ENCODE results near the gene TRIM14. TPM values are rescaled to one million over a fixed set of nuclear protein-coding genes. Genes with fewer than 3 reads are reported as not detected.
"Not testable (repeated sequence)": the region's sequence is repeated elsewhere in the genome, so short reads cannot be mapped to it uniquely, and the experiment has no call there.

TRIM14 gene
- total RNA-seq, 4 donors from 2014 or later: 12.0 to 17.5 (median 16.3) TPM

GRCh38 chr9:98024702-98025101, 94.3 kb downstream of the TRIM14 start:
- DNase-seq (ENCODE audit: low spot score in 2 of 2): no peak
- intact Hi-C loops (cut with DNase I; ENCODE audit: low total_unique reads): no loop called here
- no peak for TF ChIP-seq POLR2A (IDR thresholded peaks at IDR 0.05)
- TF ChIP-seq, protein P1, sequence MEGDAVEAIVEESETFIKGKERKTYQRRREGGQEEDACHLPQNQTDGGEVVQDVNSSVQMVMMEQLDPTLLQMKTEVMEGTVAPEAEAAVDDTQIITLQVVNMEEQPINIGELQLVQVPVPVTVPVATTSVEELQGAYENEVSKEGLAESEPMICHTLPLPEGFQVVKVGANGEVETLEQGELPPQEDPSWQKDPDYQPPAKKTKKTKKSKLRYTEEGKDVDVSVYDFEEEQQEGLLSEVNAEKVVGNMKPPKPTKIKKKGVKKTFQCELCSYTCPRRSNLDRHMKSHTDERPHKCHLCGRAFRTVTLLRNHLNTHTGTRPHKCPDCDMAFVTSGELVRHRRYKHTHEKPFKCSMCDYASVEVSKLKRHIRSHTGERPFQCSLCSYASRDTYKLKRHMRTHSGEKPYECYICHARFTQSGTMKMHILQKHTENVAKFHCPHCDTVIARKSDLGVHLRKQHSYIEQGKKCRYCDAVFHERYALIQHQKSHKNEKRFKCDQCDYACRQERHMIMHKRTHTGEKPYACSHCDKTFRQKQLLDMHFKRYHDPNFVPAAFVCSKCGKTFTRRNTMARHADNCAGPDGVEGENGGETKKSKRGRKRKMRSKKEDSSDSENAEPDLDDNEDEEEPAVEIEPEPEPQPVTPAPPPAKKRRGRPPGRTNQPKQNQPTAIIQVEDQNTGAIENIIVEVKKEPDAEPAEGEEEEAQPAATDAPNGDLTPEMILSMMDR (IDR thresholded peaks at IDR 0.05): no peak
- WGBS, 2 donors: 90 to 100% methylated on average over 1 of the region's 1 CpG
- no peak overlapping the region for H3K4me3 ChIP-seq (ENCODE audit: low read depth, poor library complexity, severe bottlenecking)

GRCh38 chr9:98022447-98022846, 96.6 kb downstream of the TRIM14 start:
- intact Hi-C loops (cut with DNase I; ENCODE audit: low total_unique reads): no loop called here
- DNase-seq (ENCODE audit: low spot score in 2 of 2): peak in 1 of 2 donors; percentile 60
- TF ChIP-seq, protein P1 (IDR thresholded peaks at IDR 0.05): no peak
- TF ChIP-seq POLR2A (IDR thresholded peaks at IDR 0.05): no peak
- H3K4me3 ChIP-seq (ENCODE audit: low read depth, poor library complexity, severe bottlenecking): no peak overlapping the region
- WGBS, 2 donors: 76 to 83% methylated on average over 8 of the region's 8 CpGs

DNA sequence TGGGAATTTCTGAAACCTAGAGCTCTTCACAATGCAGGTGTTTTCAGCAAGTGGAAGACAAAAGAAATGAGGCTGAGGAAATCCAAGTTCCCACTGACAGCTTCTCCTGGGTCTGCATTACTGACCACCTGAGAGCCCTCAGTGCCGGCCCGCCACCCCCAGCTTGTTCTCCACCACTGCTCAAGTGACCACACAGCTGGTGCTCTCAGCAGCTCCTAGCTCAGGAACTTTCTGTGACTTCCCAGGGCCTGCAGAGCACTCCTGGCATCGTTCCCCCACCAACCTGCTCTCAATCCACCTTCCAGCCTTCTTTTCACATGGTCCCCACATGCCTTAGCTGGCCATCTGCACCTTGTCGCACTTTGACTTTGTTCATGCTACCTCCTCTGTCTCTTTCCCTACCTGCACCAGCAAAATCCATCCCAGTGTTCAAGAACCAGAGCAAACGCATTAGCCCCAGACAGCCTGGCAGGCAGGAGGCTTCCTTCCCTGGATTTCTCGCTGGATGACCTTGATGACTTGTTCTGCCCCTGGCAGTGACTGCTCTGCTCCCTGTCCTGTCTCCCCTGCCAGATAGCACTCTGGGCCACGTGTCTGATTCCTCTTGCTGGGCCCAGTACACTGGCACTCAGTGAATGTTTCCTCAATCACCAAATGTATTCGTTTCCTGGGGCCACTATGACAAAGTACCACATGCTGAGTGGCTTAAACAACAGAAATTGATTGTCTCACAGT, 97.5 kb downstream of the TRIM14 start:
- TF ChIP-seq, protein P1 (IDR thresholded peaks at IDR 0.05): no peak
- no peak for TF ChIP-seq POLR2A (IDR thresholded peaks at IDR 0.05)
- intact Hi-C loops (cut with DNase I; ENCODE audit: low total_unique reads): no loop called here
- 63 to 64% methylated on average over 8 of the region's 8 CpGs for WGBS, 2 donors
- H3K4me3 ChIP-seq (ENCODE audit: low read depth, poor library complexity, severe bottlenecking): no peak overlapping the region
- peak in 1 of 2 donors; percentile 75 for DNase-seq (ENCODE audit: low spot score in 2 of 2)

GRCh38 chr9:98020476-98021145, 98.4 kb downstream of the TRIM14 start:
- TF ChIP-seq POLR2A (IDR thresholded peaks at IDR 0.05): no peak
- TF ChIP-seq, protein P1 (IDR thresholded peaks at IDR 0.05): no peak
- WGBS, 2 donors: 93% methylated on average over 8 of the region's 8 CpGs

GRCh38 chr9:98019869-98020268, 99.2 kb downstream of the TRIM14 start:
- H3K4me3 ChIP-seq (ENCODE audit: low read depth, poor library complexity, severe bottlenecking); intact Hi-C loops (cut with DNase I; ENCODE audit: low total_unique reads); DNase-seq (ENCODE audit: low spot score in 2 of 2): not testable (repeated sequence)
- WGBS, 2 donors: 94% methylated on average over 5 of the region's 5 CpGs

More at GRCh38 chr9:98020476-98021145, 98.4 kb downstream of the TRIM14 start:
- no peak overlapping the region for H3K4me3 ChIP-seq (ENCODE audit: low read depth, poor library complexity, severe bottlenecking)
- intact Hi-C loops (cut with DNase I; ENCODE audit: low total_unique reads): no loop called here
- DNase-seq (ENCODE audit: low spot score in 2 of 2): peak in 1 of 2 donors; percentile 67

Other genes starting within 250 kb of the TRIM14 start
- gene TRMO, start 196.7 kb downstream of the TRIM14 start, total RNA-seq: 10 to 100 TPM; 28.6 to 51.6 (median 38.7) TPM
- under 1 TPM in 1 of 4 donors, not detected in 3; 0.08 TPM for gene HEMGN, start 181.1 kb downstream of the TRIM14 start, total RNA-seq
- 10 to 100 TPM; 27.4 to 56.3 (median 39.0) TPM for gene ANP32B, start 135.9 kb downstream of the TRIM14 start, total RNA-seq
- 10 to 100 TPM; 26.5 to 46.0 (median 40.5) TPM for gene NANS, start 62.5 kb downstream of the TRIM14 start, total RNA-seq
- 10 to 100 TPM; 20.8 to 31.4 (median 25.4) TPM for gene CORO2A, start 73.4 kb upstream of the TRIM14 start, total RNA-seq
- 10 to 100 TPM; 35.4 to 56.3 (median 45.9) TPM for gene TBC1D2, start 136.4 kb upstream of the TRIM14 start, total RNA-seq

Data from lower leg skin (tissue), 4 donors.